GM19351 (cell line): ENCODE data around the gene RETN.

Source experiments
- ATAC-seq: cut with Tn5 transposase; IDR thresholded peaks from one replicate; pipeline ENCODE4 v1.9.1; 2021; ENCODE audit warnings: mild to moderate bottlenecking, moderate library complexity; ENCODE audit not compliant: unreplicated experiment

Gene RETN

GRCh38 chr19:7657131-7657751 lies 11.6 kb upstream of the RETN start:
- ATAC-seq: no peak

GRCh38 chr19:7658219-7658686 lies 10.6 kb upstream of the RETN start:
- peak; percentile 79 for ATAC-seq

- no peak for ATAC-seq
These were observed 6.9 kb upstream of the RETN start for GRCh38 chr19:7661744-7662538.

- ATAC-seq: no peak
These were observed 6.2 kb upstream of the RETN start for GRCh38 chr19:7662657-7663056.

GRCh38 chr19:7663706-7664105 lies 5.1 kb upstream of the RETN start:
- no peak for ATAC-seq

- no peak for ATAC-seq
These were observed 3.8 kb upstream of the RETN start for GRCh38 chr19:7665076-7665475.

GRCh38 chr19:7669641-7670040 lies 792 bp downstream of the RETN start:
- ATAC-seq: no peak

- ATAC-seq: no peak
These were observed 1.4 kb downstream of the RETN start for GRCh38 chr19:7670150-7670783.

- no peak for ATAC-seq
These were observed 1.9 kb downstream of the RETN start for GRCh38 chr19:7670790-7671189.

- no peak for ATAC-seq
These were observed 3.7 kb downstream of the RETN start for GRCh38 chr19:7672522-7672921.

GRCh38 chr19:7674010-7675005 lies 5.5 kb downstream of the RETN start:
- ATAC-seq: no peak

GRCh38 chr19:7676376-7676775 lies 7.5 kb downstream of the RETN start:
- ATAC-seq: no peak

GRCh38 chr19:7676854-7677253 lies 8.0 kb downstream of the RETN start, which contains the start of gene MCEMP1:
MCEMP1 (plus strand) TSS chr19:7677090; CDS start chr19:7677121, 31 bp downstream.
- no peak for ATAC-seq

GRCh38 chr19:7677669-7678311 lies 8.9 kb downstream of the RETN start:
- ATAC-seq: no peak

- no peak for ATAC-seq
These were observed 10.3 kb downstream of the RETN start for GRCh38 chr19:7678971-7679751.

GRCh38 chr19:7679771-7680605 lies 11.1 kb downstream of the RETN start:
- ATAC-seq: no peak

GRCh38 chr19:7680606-7681339 lies 11.9 kb downstream of the RETN start, which contains the start of gene TRAPPC5:
TRAPPC5 (plus strand) TSS chr19:7680833; CDS start chr19:7682254, 1,421 bp downstream.
- ATAC-seq: peak; percentile 44
